ENCODE measurements around the gene AFF2. TPM values are rescaled to one million over a fixed set of nuclear protein-coding genes. Genes with fewer than 3 reads are reported as not detected.
A peak's percentile ranks its signal among the peaks of the same experiment; 100 is the strongest.
"Not testable (repeated sequence)": the region's sequence is repeated elsewhere in the genome, so short reads cannot be mapped to it uniquely, and the experiment has no call there.

AFF2 gene
- total and polyA plus RNA-seq, 4 experiments from 2014 or later = 0.03 to 1.0 (median 0.90) TPM; not detected in 1

GRCh38 chrX:148878371-148878770, 378.0 kb downstream of the AFF2 start:
- DNase-seq = no peak
- H3K36me3 Mint-ChIP-seq = no peaks in the 10 kb centered on the region
- H3K9me3 Mint-ChIP-seq = no peaks in the 10 kb centered on the region
- ChIA-PET POLR2A (ENCODE audit: partially characterized antibody) (no interaction called here), CTCF (ENCODE audit: partially characterized antibody) (no interaction called here)
- H3K4me3 Mint-ChIP-seq = no peak overlapping the region
- H3K4me1 ChIP-seq (ENCODE audit: insufficient read depth, low read length) = no peaks in the 10 kb centered on the region
- no peaks in the 10 kb centered on the region for H3K4me1 Mint-ChIP-seq
- no peak overlapping the region for H3K27ac Mint-ChIP-seq
- no peaks in the 10 kb centered on the region for H3K27me3 Mint-ChIP-seq
- H3K4me3 ChIP-seq (ENCODE audit: low read length in 2 of 2) = no peak overlapping the region
- intact Hi-C loops (cut with micrococcal nuclease) = no loop called here
- no peak overlapping the region for H3K27ac ChIP-seq (ENCODE audit: low read depth, low read length)
- H3K9me3 ChIP-seq (ENCODE audit: control insufficient read depth in 1 of 2, low read length in 2 of 2) = no peaks in the 10 kb centered on the region
- H3K27me3 ChIP-seq (ENCODE audit: insufficient read depth, low read length) = no peaks in the 10 kb centered on the region
- no peaks in the 10 kb centered on the region for H3K36me3 ChIP-seq (ENCODE audit: insufficient read depth, low read length)

GRCh38 chrX:148885203-148885602, 384.8 kb downstream of the AFF2 start:
- Histone ChIP-seq H3K27ac (ENCODE audit: low read depth, low read length) (no peak overlapping the region), H3K4me1 (ENCODE audit: insufficient read depth, low read length) (no peaks in the 10 kb centered on the region), H3K4me3 (ENCODE audit: low read length in 2 of 2) (no peak overlapping the region), H3K9me3 (ENCODE audit: control insufficient read depth in 1 of 2, low read length in 2 of 2) (no peaks in the 10 kb centered on the region), H3K36me3 (ENCODE audit: insufficient read depth, low read length) (no peaks in the 10 kb centered on the region), H3K27me3 (ENCODE audit: insufficient read depth, low read length) (no peaks in the 10 kb centered on the region)
- Mint-ChIP-seq H3K9me3 (peaks cover 0 to under 1% (median 0%) of the 10 kb centered on the region in 8 donors), H3K27ac (no peak overlapping the region), H3K36me3 (no peaks in the 10 kb centered on the region), H3K27me3 (peaks cover 0 to 1% of the 10 kb centered on the region in 2 donors), H3K4me3 (no peak overlapping the region), H3K4me1 (no peaks in the 10 kb centered on the region)
- CTCF ChIA-PET (ENCODE audit: partially characterized antibody) = no interaction called here
- DNase-seq = no peak
- intact Hi-C loops (cut with micrococcal nuclease) = no loop called here
- POLR2A ChIA-PET (ENCODE audit: partially characterized antibody) = no interaction called here

- Histone ChIP-seq H3K9me3 (ENCODE audit: control insufficient read depth in 1 of 2, low read length in 2 of 2) (no peaks in the 10 kb centered on the region), H3K36me3 (ENCODE audit: insufficient read depth, low read length) (no peaks in the 10 kb centered on the region), H3K27me3 (ENCODE audit: insufficient read depth, low read length) (no peaks in the 10 kb centered on the region), H3K4me3 (ENCODE audit: low read length in 2 of 2) (no peak overlapping the region), H3K4me1 (ENCODE audit: insufficient read depth, low read length) (no peaks in the 10 kb centered on the region), H3K27ac (ENCODE audit: low read depth, low read length) (no peak overlapping the region)
- intact Hi-C loops (cut with micrococcal nuclease) = no loop called here
- Mint-ChIP-seq H3K4me3 (no peak overlapping the region), H3K27me3 (no peaks in the 10 kb centered on the region), H3K4me1 (no peaks in the 10 kb centered on the region), H3K27ac (no peak overlapping the region), H3K36me3 (no peaks in the 10 kb centered on the region), H3K9me3 (peaks cover 0 to 2% (median 0%) of the 10 kb centered on the region in 8 donors)
- ChIA-PET CTCF (ENCODE audit: partially characterized antibody) (no interaction called here), POLR2A (ENCODE audit: partially characterized antibody) (no interaction called here)
- DNase-seq = no peak
Measured at GRCh38 chrX:148893395-148893794, 393.0 kb downstream of the AFF2 start.

- no peak overlapping the region for H3K4me3 ChIP-seq (ENCODE audit: low read length in 2 of 2)
- H3K9me3 Mint-ChIP-seq = peaks cover 0 to 6% (median 0%) of the 10 kb centered on the region in 8 donors
- no peaks in the 10 kb centered on the region for H3K4me1 ChIP-seq (ENCODE audit: insufficient read depth, low read length)
- no peaks in the 10 kb centered on the region for H3K27me3 Mint-ChIP-seq
- H3K36me3 ChIP-seq (ENCODE audit: insufficient read depth, low read length) = no peaks in the 10 kb centered on the region
- no peak for DNase-seq
- no peaks in the 10 kb centered on the region for H3K4me1 Mint-ChIP-seq
- no peak overlapping the region for H3K27ac Mint-ChIP-seq
- H3K27me3 ChIP-seq (ENCODE audit: insufficient read depth, low read length) = no peaks in the 10 kb centered on the region
- intact Hi-C loops (cut with micrococcal nuclease) = no loop called here
- H3K4me3 Mint-ChIP-seq = no peak overlapping the region
- H3K27ac ChIP-seq (ENCODE audit: low read depth, low read length) = no peak overlapping the region
- H3K36me3 Mint-ChIP-seq = peaks cover 0 to 3% of the 10 kb centered on the region in 2 donors
- POLR2A ChIA-PET (ENCODE audit: partially characterized antibody) = no interaction called here
- no peaks in the 10 kb centered on the region for H3K9me3 ChIP-seq (ENCODE audit: control insufficient read depth in 1 of 2, low read length in 2 of 2)
- CTCF ChIA-PET (ENCODE audit: partially characterized antibody) = no interaction called here
Measured at GRCh38 chrX:148902581-148902980, 402.2 kb downstream of the AFF2 start.

GRCh38 chrX:148903176-148903575, 402.8 kb downstream of the AFF2 start:
- ChIA-PET POLR2A (ENCODE audit: partially characterized antibody) (no interaction called here), CTCF (ENCODE audit: partially characterized antibody) (no interaction called here)
- H3K36me3 ChIP-seq (ENCODE audit: insufficient read depth, low read length) = no peaks in the 10 kb centered on the region
- no peak overlapping the region for H3K4me3 ChIP-seq (ENCODE audit: low read length in 2 of 2)
- no peaks in the 10 kb centered on the region for H3K27me3 Mint-ChIP-seq
- H3K4me1 ChIP-seq (ENCODE audit: insufficient read depth, low read length) = no peaks in the 10 kb centered on the region
- no peak overlapping the region for H3K27ac Mint-ChIP-seq
- H3K27ac ChIP-seq (ENCODE audit: low read depth, low read length) = no peak overlapping the region
- peaks cover 0 to 6% (median 0%) of the 10 kb centered on the region in 8 donors for H3K9me3 Mint-ChIP-seq
- no peaks in the 10 kb centered on the region for H3K9me3 ChIP-seq (ENCODE audit: control insufficient read depth in 1 of 2, low read length in 2 of 2)
- no peaks in the 10 kb centered on the region for H3K27me3 ChIP-seq (ENCODE audit: insufficient read depth, low read length)
- H3K36me3 Mint-ChIP-seq = peaks cover 0 to 3% of the 10 kb centered on the region in 2 donors
- intact Hi-C loops (cut with micrococcal nuclease) = no loop called here
- no peak for DNase-seq
- no peaks in the 10 kb centered on the region for H3K4me1 Mint-ChIP-seq
- H3K4me3 Mint-ChIP-seq = no peak overlapping the region

GRCh38 chrX:148904421-148905111, 404.1 kb downstream of the AFF2 start:
- Histone ChIP-seq H3K4me1 (ENCODE audit: insufficient read depth, low read length) (no peaks in the 10 kb centered on the region), H3K4me3 (ENCODE audit: low read length in 2 of 2) (no peak overlapping the region), H3K36me3 (ENCODE audit: insufficient read depth, low read length) (no peaks in the 10 kb centered on the region), H3K27ac (ENCODE audit: low read depth, low read length) (no peak overlapping the region), H3K9me3 (ENCODE audit: control insufficient read depth in 1 of 2, low read length in 2 of 2) (no peaks in the 10 kb centered on the region), H3K27me3 (ENCODE audit: insufficient read depth, low read length) (no peaks in the 10 kb centered on the region)
- intact Hi-C loops (cut with micrococcal nuclease) = no loop called here
- Mint-ChIP-seq H3K4me1 (no peaks in the 10 kb centered on the region), H3K9me3 (peaks cover 0 to 6% (median 0%) of the 10 kb centered on the region in 8 donors), H3K4me3 (no peak overlapping the region), H3K27ac (no peak overlapping the region), H3K36me3 (peaks cover 0 to 3% of the 10 kb centered on the region in 2 donors), H3K27me3 (no peaks in the 10 kb centered on the region)
- no peak for DNase-seq
- POLR2A ChIA-PET (ENCODE audit: partially characterized antibody) = no interaction called here
- CTCF ChIA-PET (ENCODE audit: partially characterized antibody) = no interaction called here

GRCh38 chrX:148905400-148905799, 405.0 kb downstream of the AFF2 start:
- no peak overlapping the region for H3K4me3 Mint-ChIP-seq
- POLR2A ChIA-PET (ENCODE audit: partially characterized antibody) = no interaction called here
- peaks cover 0 to 3% of the 10 kb centered on the region in 2 donors for H3K36me3 Mint-ChIP-seq
- no peaks in the 10 kb centered on the region for H3K36me3 ChIP-seq (ENCODE audit: insufficient read depth, low read length)
- H3K9me3 ChIP-seq (ENCODE audit: control insufficient read depth in 1 of 2, low read length in 2 of 2) = no peaks in the 10 kb centered on the region
- H3K4me3 ChIP-seq (ENCODE audit: low read length in 2 of 2) = no peak overlapping the region
- peaks cover 0 to 6% (median 0%) of the 10 kb centered on the region in 8 donors for H3K9me3 Mint-ChIP-seq
- no peak for DNase-seq
- H3K4me1 Mint-ChIP-seq = no peaks in the 10 kb centered on the region
- H3K27ac ChIP-seq (ENCODE audit: low read depth, low read length) = no peak overlapping the region
- intact Hi-C loops (cut with micrococcal nuclease) = no loop called here
- no peak overlapping the region for H3K27ac Mint-ChIP-seq
- CTCF ChIA-PET (ENCODE audit: partially characterized antibody) = no interaction called here
- H3K27me3 Mint-ChIP-seq = no peaks in the 10 kb centered on the region
- no peaks in the 10 kb centered on the region for H3K27me3 ChIP-seq (ENCODE audit: insufficient read depth, low read length)
- H3K4me1 ChIP-seq (ENCODE audit: insufficient read depth, low read length) = no peaks in the 10 kb centered on the region

GRCh38 chrX:148906628-148907027, 406.2 kb downstream of the AFF2 start:
- CTCF ChIA-PET (ENCODE audit: partially characterized antibody); intact Hi-C loops (cut with micrococcal nuclease); DNase-seq; H3K27me3 Mint-ChIP-seq; H3K36me3 Mint-ChIP-seq; H3K27ac Mint-ChIP-seq; H3K4me1 ChIP-seq (ENCODE audit: insufficient read depth, low read length); H3K9me3 ChIP-seq (ENCODE audit: control insufficient read depth in 1 of 2, low read length in 2 of 2); POLR2A ChIA-PET (ENCODE audit: partially characterized antibody); H3K4me1 Mint-ChIP-seq; H3K4me3 ChIP-seq (ENCODE audit: low read length in 2 of 2); H3K27ac ChIP-seq (ENCODE audit: low read depth, low read length); H3K36me3 ChIP-seq (ENCODE audit: insufficient read depth, low read length); H3K27me3 ChIP-seq (ENCODE audit: insufficient read depth, low read length); H3K9me3 Mint-ChIP-seq: not testable (repeated sequence)
- H3K4me3 Mint-ChIP-seq = peak overlapping the region in 1 of 8 donors; percentile 11

All from CD4-positive, alpha-beta memory T cell (primary cell).